HUES6 (cell line): ENCODE results near the gene RPS4Y2.

ENCODE experiments used
- H3K27ac ChIP-seq: 2 replicates; pipeline ENCODE4 v1.7.0; 2013; ENCODE audit warnings: low read depth, mild to moderate bottlenecking, low read length, inconsistent platforms
- H3K27me3 ChIP-seq: 2 replicates; pipeline ENCODE4 v1.6.1; 2013; ENCODE audit warnings: low read length; ENCODE audit not compliant: control insufficient read depth, insufficient read depth
- H3K36me3 ChIP-seq: 2 replicates; pipeline ENCODE4 v1.6.1; 2013; ENCODE audit warnings: low read length; ENCODE audit not compliant: control insufficient read depth, insufficient read depth
- H3K4me1 ChIP-seq: 2 replicates; pipeline ENCODE4 v1.6.1; 2013; ENCODE audit warnings: low read length; ENCODE audit not compliant: control insufficient read depth, insufficient read depth
- H3K4me3 ChIP-seq: 2 replicates; pipeline ENCODE4 v1.5.1; 2013; ENCODE audit warnings: low read depth, low read length
- H3K9ac ChIP-seq: one replicate; pipeline ENCODE4 v1.6.1; 2013; ENCODE audit warnings: mild to moderate bottlenecking, low read length
- H3K9me3 ChIP-seq: 2 replicates; pipeline ENCODE4 v1.6.1; 2013; ENCODE audit warnings: low read depth, low read length; ENCODE audit not compliant: control insufficient read depth, insufficient read depth

Gene RPS4Y2

GRCh38 chrY:20776104-20776503 lies 20.2 kb downstream of the RPS4Y2 start:
- Histone ChIP-seq H3K27me3 (no peaks in the 10 kb centered on the region), H3K36me3 (no peaks in the 10 kb centered on the region), H3K9ac (no peak overlapping the region), H3K27ac (no peak overlapping the region), H3K4me1 (no peaks in the 10 kb centered on the region), H3K4me3 (no peak overlapping the region), H3K9me3 (no peaks in the 10 kb centered on the region)

- Histone ChIP-seq H3K4me1 (no peaks in the 10 kb centered on the region), H3K9me3 (no peaks in the 10 kb centered on the region), H3K36me3 (no peaks in the 10 kb centered on the region), H3K4me3 (no peak overlapping the region), H3K27ac (no peak overlapping the region), H3K9ac (no peak overlapping the region), H3K27me3 (no peaks in the 10 kb centered on the region)
These were observed 24.3 kb downstream of the RPS4Y2 start for GRCh38 chrY:20780104-20780654.

DNA sequence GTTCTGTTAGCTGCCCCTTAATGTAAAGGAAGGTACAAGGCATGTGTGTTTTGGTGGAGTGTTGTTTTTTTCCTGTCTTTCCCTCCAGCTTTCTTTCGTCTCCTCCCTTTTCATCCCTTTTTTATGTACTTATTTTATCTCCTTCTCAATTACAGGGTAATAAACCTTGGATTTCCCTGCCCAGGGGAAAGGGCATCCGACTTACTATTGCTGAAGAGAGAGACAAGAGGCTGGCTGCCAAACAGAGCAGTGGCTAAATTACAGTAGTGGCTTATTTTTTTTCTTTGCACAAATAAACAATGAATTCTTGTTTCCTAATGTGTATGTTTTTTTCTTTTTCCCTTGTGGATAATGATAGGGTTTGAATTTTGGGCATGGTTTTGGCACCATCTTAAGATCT lies 24.9 kb downstream of the RPS4Y2 start:
- H3K27me3 ChIP-seq: no peaks in the 10 kb centered on the region
- no peak overlapping the region for H3K9ac ChIP-seq
- no peaks in the 10 kb centered on the region for H3K9me3 ChIP-seq
- no peak overlapping the region for H3K27ac ChIP-seq
- no peak overlapping the region for H3K4me3 ChIP-seq
- H3K36me3 ChIP-seq: no peaks in the 10 kb centered on the region
- no peaks in the 10 kb centered on the region for H3K4me1 ChIP-seq

GRCh38 chrY:20781408-20781807 lies 25.5 kb downstream of the RPS4Y2 start:
- no peaks in the 10 kb centered on the region for H3K36me3 ChIP-seq
- no peak overlapping the region for H3K4me3 ChIP-seq
- H3K4me1 ChIP-seq: no peaks in the 10 kb centered on the region
- H3K27ac ChIP-seq: no peak overlapping the region
- H3K9ac ChIP-seq: no peak overlapping the region
- H3K9me3 ChIP-seq: no peaks in the 10 kb centered on the region
- no peaks in the 10 kb centered on the region for H3K27me3 ChIP-seq

DNA sequence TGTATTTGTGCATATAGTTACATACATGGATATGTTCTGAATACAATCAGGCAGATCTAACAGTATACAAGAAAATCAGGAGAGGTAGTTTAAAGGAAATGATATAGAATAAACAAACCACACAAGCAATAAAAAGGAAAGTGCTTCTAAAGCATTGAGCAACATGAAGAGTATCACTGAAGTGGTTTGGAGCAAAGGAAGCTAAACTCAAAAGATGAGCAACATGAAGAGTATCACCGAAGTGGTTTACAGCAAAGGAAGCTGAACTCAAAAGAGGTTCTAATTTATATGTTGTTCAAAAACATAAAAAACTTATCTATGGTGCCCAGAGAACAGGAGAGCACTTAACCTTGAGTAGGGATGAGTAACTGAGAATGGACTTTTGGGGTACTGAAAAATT lies 29.1 kb downstream of the RPS4Y2 start:
- Histone ChIP-seq H3K4me1 (no peaks in the 10 kb centered on the region), H3K27me3 (no peaks in the 10 kb centered on the region), H3K4me3 (no peak overlapping the region), H3K9ac (no peak overlapping the region), H3K36me3 (no peaks in the 10 kb centered on the region), H3K27ac (no peak overlapping the region), H3K9me3 (no peaks in the 10 kb centered on the region)

GRCh38 chrY:20787076-20787475 lies 31.2 kb downstream of the RPS4Y2 start:
- Histone ChIP-seq H3K4me3 (no peak overlapping the region), H3K9ac (no peak overlapping the region), H3K27me3 (no peaks in the 10 kb centered on the region), H3K27ac (no peak overlapping the region), H3K9me3 (no peaks in the 10 kb centered on the region), H3K36me3 (no peaks in the 10 kb centered on the region), H3K4me1 (no peaks in the 10 kb centered on the region)

DNA sequence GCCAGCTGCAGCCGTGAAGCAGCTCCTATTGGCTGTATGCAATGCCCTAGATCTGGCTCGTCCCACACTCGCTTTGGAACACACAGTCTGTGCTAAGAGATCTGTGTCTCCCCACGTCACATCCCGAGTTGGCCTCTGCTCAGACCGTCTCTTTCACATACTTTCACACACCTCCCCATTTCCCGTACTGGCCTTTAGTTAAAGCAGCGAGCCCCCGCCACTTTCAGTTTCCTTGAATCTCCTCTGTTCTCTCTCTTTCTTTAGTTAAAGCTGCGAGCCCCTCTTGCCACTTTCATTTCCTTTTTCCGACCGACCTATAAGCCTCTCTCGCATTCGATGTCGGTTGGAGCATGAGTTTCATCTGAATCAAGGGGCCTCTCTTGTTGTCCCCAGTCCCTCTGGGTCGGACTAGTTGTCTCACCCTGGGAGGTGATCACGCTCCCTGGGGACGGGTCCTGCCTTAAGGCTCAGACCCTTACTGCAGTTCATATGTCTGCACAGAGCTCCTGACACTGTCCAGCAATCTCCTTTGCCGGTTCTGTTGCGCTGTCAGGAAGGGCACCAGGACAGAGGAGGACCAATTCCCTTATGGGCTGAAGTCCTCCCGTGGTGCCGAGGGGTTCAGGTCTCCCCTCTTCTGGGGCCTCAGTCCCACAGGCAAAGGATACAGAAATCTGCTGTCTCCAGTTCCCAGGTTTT lies 42.6 kb downstream of the RPS4Y2 start:
- H3K9ac ChIP-seq: no peak overlapping the region

DNA sequence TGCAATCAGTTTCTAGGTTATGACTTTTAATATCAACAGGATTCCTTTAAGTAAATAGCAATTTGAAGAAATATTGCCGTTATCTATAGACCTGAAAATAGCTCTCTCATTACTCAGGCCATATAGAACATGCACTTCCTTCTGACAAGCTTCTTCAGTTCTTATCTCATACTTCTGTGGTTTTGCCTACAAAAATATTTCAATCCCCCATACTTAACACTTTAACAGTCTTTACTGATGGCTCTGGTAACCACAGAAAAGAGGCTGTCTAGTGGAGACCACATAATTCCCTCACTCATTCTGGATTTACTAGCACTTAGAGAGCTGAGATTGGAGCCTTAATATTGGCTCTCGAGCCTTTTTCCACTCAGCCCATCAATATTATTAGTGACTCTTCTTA lies 46.8 kb downstream of the RPS4Y2 start:
- Histone ChIP-seq H3K27me3 (no peaks in the 10 kb centered on the region), H3K4me1 (no peaks in the 10 kb centered on the region), H3K9me3 (no peaks in the 10 kb centered on the region), H3K36me3 (no peaks in the 10 kb centered on the region), H3K4me3 (no peak overlapping the region), H3K9ac (no peak overlapping the region), H3K27ac (no peak overlapping the region)

More for the DNA sequence above, 42.6 kb downstream of the RPS4Y2 start:
- Histone ChIP-seq H3K36me3 (no peaks in the 10 kb centered on the region), H3K27ac (no peak overlapping the region), H3K4me3 (no peak overlapping the region), H3K4me1 (no peaks in the 10 kb centered on the region), H3K27me3 (no peaks in the 10 kb centered on the region), H3K9me3 (no peaks in the 10 kb centered on the region)

- Histone ChIP-seq H3K4me1 (no peaks in the 10 kb centered on the region), H3K27ac (no peak overlapping the region), H3K4me3 (no peak overlapping the region), H3K9me3 (no peaks in the 10 kb centered on the region), H3K36me3 (no peaks in the 10 kb centered on the region), H3K27me3 (no peaks in the 10 kb centered on the region), H3K9ac (no peak overlapping the region)
These were observed 50.3 kb downstream of the RPS4Y2 start for GRCh38 chrY:20806243-20806642.

DNA sequence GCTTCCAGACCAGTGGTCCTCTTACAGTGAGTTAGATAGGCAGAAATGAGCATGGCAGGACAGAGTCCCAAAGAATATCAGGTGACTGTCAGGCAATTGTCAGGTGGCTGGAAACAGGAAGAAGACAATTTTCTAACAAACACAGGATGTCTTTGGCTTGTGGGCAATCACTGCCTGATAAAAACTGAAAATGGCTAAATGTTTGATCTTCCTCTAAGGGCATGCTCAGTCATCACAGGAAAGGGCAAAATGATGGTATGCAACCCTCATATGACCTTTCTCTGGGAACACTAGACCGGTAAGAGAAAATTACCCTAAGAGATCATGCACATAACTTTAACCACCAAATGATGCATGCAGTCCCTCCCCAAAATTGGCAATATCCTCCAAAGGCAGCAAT lies 57.6 kb downstream of the RPS4Y2 start:
- Histone ChIP-seq H3K4me1 (no peaks in the 10 kb centered on the region), H3K27ac (no peak overlapping the region), H3K9ac (no peak overlapping the region), H3K4me3 (no peak overlapping the region), H3K36me3 (no peaks in the 10 kb centered on the region), H3K9me3 (no peaks in the 10 kb centered on the region), H3K27me3 (no peaks in the 10 kb centered on the region)

DNA sequence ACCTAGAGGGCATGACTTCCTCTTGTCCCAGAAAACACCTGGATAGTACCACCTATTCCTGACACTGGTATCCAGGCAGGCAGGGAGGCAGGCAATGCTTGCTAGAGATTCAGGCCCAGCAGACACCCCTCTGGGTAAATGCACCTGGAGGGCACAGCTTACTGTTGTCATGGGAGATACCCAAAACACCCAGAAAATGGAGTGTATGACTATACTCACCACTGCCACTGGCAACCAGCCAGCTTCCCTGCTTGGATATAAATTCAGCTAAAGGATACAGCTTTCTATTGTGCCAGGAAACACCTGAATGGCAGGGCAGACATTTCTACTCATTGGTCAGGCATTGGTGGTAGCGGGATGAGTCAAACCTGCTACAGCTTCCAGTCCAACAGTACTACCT lies 58.9 kb downstream of the RPS4Y2 start:
- no peak overlapping the region for H3K4me3 ChIP-seq
- no peak overlapping the region for H3K9ac ChIP-seq
- no peaks in the 10 kb centered on the region for H3K36me3 ChIP-seq
- no peaks in the 10 kb centered on the region for H3K9me3 ChIP-seq
- H3K27ac ChIP-seq: no peak overlapping the region
- H3K4me1 ChIP-seq: no peaks in the 10 kb centered on the region
- no peaks in the 10 kb centered on the region for H3K27me3 ChIP-seq
